GOT3 (cell line): ENCODE results near the gene DPH2.

Source experiments
- DNase-seq: peaks from one replicate; lab custom pipeline; 2025; ENCODE audit warnings: mixed read lengths; lab: John Stamatoyannopoulos, UW

The DPH2 gene

GRCh38 chr1:44000122-44000665 is 30.4 kb downstream of the DPH2 start:
- DNase-seq, result no peak

GRCh38 chr1:44002165-44002564 is 32.4 kb downstream of the DPH2 start:
- no peak for DNase-seq

GRCh38 chr1:44002606-44003157 is 32.9 kb downstream of the DPH2 start:
- no peak for DNase-seq

- DNase-seq, result no peak
Measured at GRCh38 chr1:44008259-44008658, 38.4 kb downstream of the DPH2 start.

GRCh38 chr1:44010935-44011471 is 41.2 kb downstream of the DPH2 start:
- no peak for DNase-seq

GRCh38 chr1:44012404-44012803 is 42.6 kb downstream of the DPH2 start:
- DNase-seq, result no peak

GRCh38 chr1:44012941-44013609 is 43.3 kb downstream of the DPH2 start:
- DNase-seq, result no peak

- no peak for DNase-seq
Measured at GRCh38 chr1:44013949-44014348, 44.1 kb downstream of the DPH2 start.

GRCh38 chr1:44014365-44015104 is 44.7 kb downstream of the DPH2 start:
- DNase-seq, result no peak

GRCh38 chr1:44015206-44015605 is 45.4 kb downstream of the DPH2 start:
- DNase-seq, result no peak

GRCh38 chr1:44016041-44016889 is 46.5 kb downstream of the DPH2 start:
- DNase-seq, result no peak

GRCh38 chr1:44016890-44017400 is 47.1 kb downstream of the DPH2 start:
- no peak for DNase-seq

- DNase-seq, result no peak
Measured at GRCh38 chr1:44019466-44019948, 49.7 kb downstream of the DPH2 start.

GRCh38 chr1:44020464-44020863 is 50.7 kb downstream of the DPH2 start:
- no peak for DNase-seq

- no peak for DNase-seq
Measured at GRCh38 chr1:44021156-44021555, 51.3 kb downstream of the DPH2 start.

- no peak for DNase-seq
Measured at GRCh38 chr1:44021581-44022321, 51.9 kb downstream of the DPH2 start.
